ENCODE measurements around the gene AGGF1.

GRCh38 chr5:77011498-77011897 lies 18.7 kb upstream of the AGGF1 start:
- TF ChIP-seq CTCF (IDR thresholded peaks at IDR 0.05), result no peak
- no peak for TF ChIP-seq POLR2AphosphoS5 (IDR thresholded peaks at IDR 0.05)
